ENCODE measurements around the gene ZNF778. TPM values are rescaled to one million over a fixed set of nuclear protein-coding genes. Genes with fewer than 3 reads are reported as not detected.
A peak's percentile ranks its signal among the peaks of the same experiment; 100 is the strongest.

Gene ZNF778
- total and polyA plus RNA-seq, 2 of the 8 experiments (the other 6 are each of a cell fraction or from before 2014, with no cell fraction given) = 9.5 to 21.9 TPM

GRCh38 chr16:89268585-89268984 lies 51.1 kb downstream of the ZNF778 start:
- no peaks in the 10 kb centered on the region; the same call in none of the 2 replicates for H3K79me1 ChIP-seq (ENCODE audit: low read depth, low read length)
- no peak overlapping the region for H3K14ac ChIP-seq (ENCODE audit: insufficient read length)
- peaks cover 8 to 51% (median 26%) of the 10 kb centered on the region in 4 experiments for H3K36me3 ChIP-seq (ENCODE audit: control insufficient read depth in 2 of 4, insufficient read depth in 4 of 4, low read length in 3 of 4)
- H3K27me3 ChIP-seq (replicated peaks in 1 of 4; ENCODE audit: control insufficient read depth in 3 of 4, extremely low read depth in 1 of 4, insufficient read depth in 3 of 4, low read length in 3 of 4) = no peaks in the 10 kb centered on the region
- FAIRE-seq (no peak), DNase-seq (ENCODE audit: low read depth in 1 of 2, low spot score in 2 of 2) (no peak)
- no peak overlapping the region for H4K5ac ChIP-seq (ENCODE audit: insufficient read length, low read depth, low read length)
- no peak overlapping the region for H2BK15ac ChIP-seq (ENCODE audit: low read length)
- no peak overlapping the region for H3K18ac ChIP-seq (ENCODE audit: extremely low read depth, low read length)
- no peak overlapping the region for H3K4ac ChIP-seq (replicated peaks; ENCODE audit: insufficient read length, low read depth, low read length)
- H2AFZ ChIP-seq (ENCODE audit: low read length) = no peak overlapping the region
- no peak overlapping the region for H3K56ac ChIP-seq (replicated peaks; ENCODE audit: insufficient read length, low read depth, low read length)
- H4K8ac ChIP-seq (ENCODE audit: extremely low read depth, insufficient read depth, low read length) = no peak overlapping the region
- H3K9me3 ChIP-seq (ENCODE audit: insufficient read depth in 2 of 2, low read depth in 1 of 2, low read length in 1 of 2) = no peaks in the 10 kb centered on the region; a peak in 1 of 4 replicates
- H4K20me1 ChIP-seq (replicated peaks in 1 of 2; ENCODE audit: control insufficient read depth in 1 of 2, insufficient read depth in 2 of 2, low read length in 2 of 2) = peaks cover 3 to 10% of the 10 kb centered on the region in 2 experiments
- no peak overlapping the region for H2BK20ac ChIP-seq (ENCODE audit: low read length)
- no peak overlapping the region for H3K27ac ChIP-seq (ENCODE audit: low read depth, low read length)
- no peak overlapping the region for H3K9ac ChIP-seq (replicated peaks in 1 of 4; ENCODE audit: extremely low read depth in 1 of 4, low read depth in 3 of 4, low read length in 3 of 4)
- H2BK120ac ChIP-seq (replicated peaks; ENCODE audit: low read depth, low read length) = no peak overlapping the region
- no peaks in the 10 kb centered on the region for H3K23me2 ChIP-seq (ENCODE audit: low read depth, low read length)
- H3K23ac ChIP-seq (ENCODE audit: insufficient read length) = no peak overlapping the region
- H3K4me2 ChIP-seq (ENCODE audit: insufficient read depth in 1 of 2, low read depth in 2 of 2, low read length in 2 of 2) = no peak overlapping the region
- ChIA-PET POLR2A (ENCODE audit: partially characterized antibody) (interaction anchor here (0.5 to 1.5 kb wide), 3 partner anchors 11 to 128 kb away, joined by 3 to 5 read pairs (median 3); no protein-coding TSS in a partner anchor), CTCF (ENCODE audit: partially characterized antibody) (interaction anchor here (0.5 to 1.8 kb wide), 5 partner anchors 20 to 513 kb away, joined by 3 to 6 read pairs (median 3); no protein-coding TSS in a partner anchor)
- TF ChIP-seq GABPA (IDR thresholded peaks at IDR 0.05; ENCODE audit: borderline replicate concordance, insufficient read depth, low read length) (no peak), POLR2AphosphoS5 (IDR thresholded peaks at IDR 0.05; ENCODE audit: low read depth, low read length) (peak; percentile 54; the same call in 1 of the 2 replicates)
- WGBS, 2 experiments (ENCODE audit: extremely low coverage in 1 of 2, insufficient coverage in 1 of 2, insufficient read length in 1 of 2, insufficient replicate concordance in 2 of 2, low coverage in 1 of 2, low lambda C conversion rate in 2 of 2, missing lambda C conversion rate in 1 of 2) = 90% methylated on average over 19 of the region's 19 CpGs; no CpG with 5 or more reads in 1 of the 2 experiments
- H3K79me2 ChIP-seq (ENCODE audit: control insufficient read depth in 1 of 2, insufficient read depth in 2 of 2, low read length in 2 of 2) = 0 out of 4 replicates have a peak, but pooled peaks cover 0 to 5% of the 10 kb centered on the region in 2 experiments
- H2AK5ac ChIP-seq (ENCODE audit: low read depth, low read length) = no peak overlapping the region
- H2BK12ac ChIP-seq (ENCODE audit: low read depth, low read length) = no peak overlapping the region
- no peak overlapping the region for H3K4me3 ChIP-seq (ENCODE audit: extremely low read depth in 1 of 4, insufficient read depth in 2 of 4, low read depth in 3 of 4, low read length in 4 of 4)
- H4K91ac ChIP-seq (replicated peaks; ENCODE audit: insufficient read length, low read length) = no peak overlapping the region
- no peaks in the 10 kb centered on the region for H3K4me1 ChIP-seq (replicated peaks in 1 of 4; ENCODE audit: control insufficient read depth in 3 of 4, insufficient read depth in 4 of 4, low read length in 3 of 4)
- no peak overlapping the region for H2BK5ac ChIP-seq (ENCODE audit: low read depth, low read length)
